ENCODE results near the gene RIOK2. TPM values are rescaled to one million over a fixed set of nuclear protein-coding genes. Genes with fewer than 3 reads are reported as not detected.

RIOK2 gene
- total RNA-seq, 4 donors from 2014 or later: 11.0 to 19.2 (median 15.9) TPM

DNA sequence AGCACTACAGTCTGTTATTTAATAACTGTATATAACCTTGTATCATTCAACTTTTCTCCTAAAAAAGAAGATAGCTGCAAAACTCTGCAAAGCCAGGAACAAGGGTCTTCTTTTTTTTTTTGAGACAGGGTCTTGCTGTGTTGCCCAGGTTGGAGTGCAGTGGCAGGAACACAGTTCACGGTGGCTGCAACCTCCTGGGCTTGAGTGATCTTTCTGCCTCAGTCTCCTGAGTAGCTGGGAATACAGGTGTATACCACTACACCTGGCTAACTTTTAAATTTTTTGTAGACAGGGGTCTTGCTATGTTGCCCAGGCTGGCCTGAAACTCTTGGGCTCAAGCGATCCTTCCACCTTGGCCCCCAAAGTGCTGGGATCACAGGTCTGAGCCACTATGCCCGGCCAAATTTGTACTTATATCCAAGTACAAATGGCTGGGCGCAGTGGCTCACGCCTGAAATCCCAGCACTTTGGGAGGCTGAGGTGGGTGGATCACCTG lies 19.2 kb downstream of the RIOK2 start:
- Histone ChIP-seq H3K4me3 (replicated peaks in 1 of 3) (no peak overlapping the region), H3K27ac (no peak overlapping the region), H3K9me3 (no peaks in the 10 kb centered on the region), H3K27me3 (no peaks in the 10 kb centered on the region), H3K36me3 (peaks cover 0 to 27% of the 10 kb centered on the region in 2 donors), H3K4me1 (no peaks in the 10 kb centered on the region)
- 96 to 99% methylated on average over 5 of the region's 5 CpGs for WGBS, 2 donors
- intact Hi-C loops (cut with DNase I): loop anchor here (5.0 kb wide), 1 partner anchor 412 kb away; no protein-coding TSS in a partner anchor
- no peak for TF ChIP-seq POLR2A (IDR thresholded peaks at IDR 0.05)
- TF ChIP-seq, protein P1, sequence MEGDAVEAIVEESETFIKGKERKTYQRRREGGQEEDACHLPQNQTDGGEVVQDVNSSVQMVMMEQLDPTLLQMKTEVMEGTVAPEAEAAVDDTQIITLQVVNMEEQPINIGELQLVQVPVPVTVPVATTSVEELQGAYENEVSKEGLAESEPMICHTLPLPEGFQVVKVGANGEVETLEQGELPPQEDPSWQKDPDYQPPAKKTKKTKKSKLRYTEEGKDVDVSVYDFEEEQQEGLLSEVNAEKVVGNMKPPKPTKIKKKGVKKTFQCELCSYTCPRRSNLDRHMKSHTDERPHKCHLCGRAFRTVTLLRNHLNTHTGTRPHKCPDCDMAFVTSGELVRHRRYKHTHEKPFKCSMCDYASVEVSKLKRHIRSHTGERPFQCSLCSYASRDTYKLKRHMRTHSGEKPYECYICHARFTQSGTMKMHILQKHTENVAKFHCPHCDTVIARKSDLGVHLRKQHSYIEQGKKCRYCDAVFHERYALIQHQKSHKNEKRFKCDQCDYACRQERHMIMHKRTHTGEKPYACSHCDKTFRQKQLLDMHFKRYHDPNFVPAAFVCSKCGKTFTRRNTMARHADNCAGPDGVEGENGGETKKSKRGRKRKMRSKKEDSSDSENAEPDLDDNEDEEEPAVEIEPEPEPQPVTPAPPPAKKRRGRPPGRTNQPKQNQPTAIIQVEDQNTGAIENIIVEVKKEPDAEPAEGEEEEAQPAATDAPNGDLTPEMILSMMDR (IDR thresholded peaks at IDR 0.05): no peak
- no peak for DNase-seq

DNA sequence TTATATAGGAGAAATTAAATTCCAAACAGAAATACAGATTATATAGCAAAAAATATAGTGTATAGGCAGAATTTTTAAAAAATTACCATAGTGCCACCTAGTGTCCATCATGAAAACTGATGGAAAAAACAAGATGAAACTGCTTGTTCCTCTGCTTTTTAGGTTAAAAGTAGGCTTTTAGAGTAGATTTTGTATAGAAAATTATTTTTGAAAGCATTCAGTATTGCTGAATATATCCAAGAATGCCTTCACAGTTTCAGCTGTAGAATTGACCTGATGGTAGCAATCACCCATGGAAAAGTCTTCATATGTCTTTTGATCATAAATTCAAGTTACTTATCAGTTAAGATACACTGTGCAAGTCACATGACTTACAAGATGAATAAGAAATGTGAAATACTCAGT lies 19.7 kb downstream of the RIOK2 start:
- peaks cover 0 to 27% of the 10 kb centered on the region in 2 donors for H3K36me3 ChIP-seq
- H3K4me3 ChIP-seq (replicated peaks in 1 of 3): no peak overlapping the region
- DNase-seq: no peak
- no peaks in the 10 kb centered on the region for H3K9me3 ChIP-seq
- intact Hi-C loops (cut with DNase I): loop anchor here (5.0 kb wide), 1 partner anchor 411 kb away; no protein-coding TSS in a partner anchor
- H3K4me1 ChIP-seq: no peaks in the 10 kb centered on the region
- no peak overlapping the region for H3K27ac ChIP-seq
- no peaks in the 10 kb centered on the region for H3K27me3 ChIP-seq
- TF ChIP-seq POLR2A (IDR thresholded peaks at IDR 0.05): no peak
- TF ChIP-seq, protein P1 (IDR thresholded peaks at IDR 0.05): peak in 5 of 6 experiments; percentile 32 to 64 (median 46)

DNA sequence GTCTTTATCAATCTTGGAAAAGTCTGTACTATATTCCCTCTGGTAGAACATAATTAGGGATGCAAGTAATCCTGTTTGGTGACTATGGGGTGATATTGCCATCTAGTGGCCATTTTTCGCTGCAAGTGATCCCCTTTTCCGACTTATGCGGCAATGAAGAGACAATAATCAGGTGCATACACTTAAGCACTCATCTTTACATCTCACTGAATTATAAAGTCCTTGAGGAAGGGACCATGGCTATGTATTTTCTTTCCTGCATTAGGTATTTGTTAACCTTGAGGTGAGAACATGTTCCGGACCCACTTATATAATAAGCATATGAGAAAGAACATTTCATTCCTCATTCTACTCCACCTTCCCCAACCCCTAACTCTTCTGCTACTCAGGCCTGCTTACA lies 21.0 kb downstream of the RIOK2 start:
- no peaks in the 10 kb centered on the region for H3K9me3 ChIP-seq
- DNase-seq: peak; percentile 60 to 64
- H3K27me3 ChIP-seq: no peaks in the 10 kb centered on the region
- 27 to 28% methylated on average over 4 of the region's 4 CpGs for WGBS, 2 donors
- no peaks in the 10 kb centered on the region for H3K4me1 ChIP-seq
- H3K36me3 ChIP-seq: peaks cover 0 to 20% of the 10 kb centered on the region in 2 donors
- intact Hi-C loops (cut with DNase I): loop anchor here (5.0 kb wide), 1 partner anchor 410 kb away; no protein-coding TSS in a partner anchor
- H3K4me3 ChIP-seq (replicated peaks in 1 of 3): no peak overlapping the region
- no peak for TF ChIP-seq POLR2A (IDR thresholded peaks at IDR 0.05)
- TF ChIP-seq, protein P1 (IDR thresholded peaks at IDR 0.05): peak; percentile 44 to 87 (median 82)
- no peak overlapping the region for H3K27ac ChIP-seq

DNA sequence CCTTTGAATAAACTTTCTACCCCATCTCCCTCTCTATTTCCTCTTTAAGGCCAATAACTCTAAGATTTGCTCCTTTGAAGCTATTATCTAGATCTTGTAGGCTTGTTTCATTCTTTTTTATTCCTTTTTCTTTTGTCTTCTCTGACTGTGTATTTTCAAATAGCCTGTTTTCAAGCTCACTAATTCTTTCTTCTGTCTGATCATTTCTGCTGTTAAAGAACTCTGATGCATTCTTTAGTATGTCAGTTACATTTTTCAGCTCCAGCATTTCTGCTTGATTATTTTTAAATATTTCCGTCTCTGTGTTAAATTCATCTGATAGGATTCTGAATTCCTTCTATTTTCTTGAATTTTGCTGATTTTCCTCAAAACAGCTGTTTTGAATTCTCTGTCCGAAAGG lies 25.4 kb downstream of the RIOK2 start:
- intact Hi-C loops (cut with DNase I): loop anchor here (5.0 kb wide), 2 partner anchors 285 to 390 kb away; no protein-coding TSS in a partner anchor
- H3K4me3 ChIP-seq (replicated peaks in 1 of 3): no peak overlapping the region
- no peak for DNase-seq
- TF ChIP-seq, protein P1 (IDR thresholded peaks at IDR 0.05): no peak
- no peak for TF ChIP-seq POLR2A (IDR thresholded peaks at IDR 0.05)
- no peaks in the 10 kb centered on the region for H3K27me3 ChIP-seq
- H3K4me1 ChIP-seq: no peaks in the 10 kb centered on the region
- peaks cover 0 to 5% of the 10 kb centered on the region in 2 donors for H3K36me3 ChIP-seq
- no peak overlapping the region for H3K27ac ChIP-seq
- 98 to 99% methylated on average over 2 of the region's 2 CpGs for WGBS, 2 donors
- H3K9me3 ChIP-seq: no peaks in the 10 kb centered on the region

DNA sequence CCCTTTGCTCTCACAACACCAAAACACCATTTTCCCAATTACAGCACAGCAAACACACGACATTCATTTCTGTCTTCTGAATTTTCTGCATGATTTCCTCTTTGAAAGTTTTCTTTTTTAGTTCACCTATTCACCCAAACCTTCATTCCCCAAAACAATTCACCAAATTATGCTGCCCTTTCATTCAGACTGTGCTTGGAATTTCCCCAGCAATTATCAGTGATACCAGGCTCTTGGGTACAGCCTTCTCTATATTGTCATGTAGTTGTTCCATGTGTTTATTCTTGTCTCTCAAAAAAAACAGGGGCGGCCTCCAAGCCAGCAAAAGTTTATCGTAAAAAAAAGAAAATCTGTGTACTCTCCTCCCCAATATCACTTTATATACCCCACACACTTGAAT lies 31.7 kb downstream of the RIOK2 start:
- H3K9me3 ChIP-seq: no peaks in the 10 kb centered on the region
- no peaks in the 10 kb centered on the region for H3K27me3 ChIP-seq
- no peak for DNase-seq
- no peaks in the 10 kb centered on the region for H3K36me3 ChIP-seq
- WGBS, 2 donors: 77 to 87% methylated on average over 3 of the region's 3 CpGs
- intact Hi-C loops (cut with DNase I): no loop called here
- no peak overlapping the region for H3K27ac ChIP-seq
- TF ChIP-seq, protein P1 (IDR thresholded peaks at IDR 0.05): no peak
- no peak for TF ChIP-seq POLR2A (IDR thresholded peaks at IDR 0.05)
- no peaks in the 10 kb centered on the region for H3K4me1 ChIP-seq
- no peak overlapping the region for H3K4me3 ChIP-seq (replicated peaks in 1 of 3)
